GM06990 (cell line): Measurements from ENCODE around the gene SYT1.

ENCODE experiments used
- DNase-seq: peaks from one replicate; pipeline ENCODE4 v3.0.0-alpha.2; 2011; ENCODE audit not compliant: insufficient read length; ENCODE audit errors: extremely low read depth
- H3K27me3 ChIP-seq: replicated peaks from 2 replicates; pipeline ENCODE4 v1.6.0; 2011; ENCODE audit warnings: low read length; ENCODE audit not compliant: control insufficient read depth, insufficient read depth
- H3K36me3 ChIP-seq: 2 replicates; pipeline ENCODE4 v1.5.1; 2011; ENCODE audit warnings: low read length; ENCODE audit not compliant: control insufficient read depth, insufficient read depth
- H3K4me3 ChIP-seq: replicated peaks from 2 replicates; pipeline ENCODE4 v1.5.1; 2011; ENCODE audit warnings: low read depth, mild to moderate bottlenecking, control low read depth, low read length
- CTCF ChIP-seq: IDR thresholded peaks from 2 replicates; pipeline ENCODE4 v1.5.1; 2011; ENCODE audit warnings: low read length, control low read depth, mild to moderate bottlenecking, inconsistent platforms; ENCODE audit not compliant: insufficient read depth, poor library complexity, severe bottlenecking

Gene SYT1

GRCh38 chr12:78853231-78853630, 11.3 kb upstream of the SYT1 start:
- Histone ChIP-seq H3K4me3 (no peak overlapping the region), H3K27me3 (no peaks in the 10 kb centered on the region), H3K36me3 (no peaks in the 10 kb centered on the region)
- DNase-seq: no peak
- no peak for TF ChIP-seq CTCF

GRCh38 chr12:78863482-78864402, 832 bp upstream of the SYT1 start:
- TF ChIP-seq CTCF: no peak

GRCh38 chr12:78864870-78865463, 393 bp downstream of the SYT1 start:
- Histone ChIP-seq H3K4me3 (peak overlapping the region; percentile 16), H3K36me3 (no peaks in the 10 kb centered on the region), H3K27me3 (no peaks in the 10 kb centered on the region; the same call in 1 of the 2 replicates)
- TF ChIP-seq CTCF: no peak
- DNase-seq: peak; percentile 8

More at GRCh38 chr12:78863482-78864402, 832 bp upstream of the SYT1 start:
- Histone ChIP-seq H3K27me3 (no peaks in the 10 kb centered on the region; the same call in 1 of the 2 replicates), H3K36me3 (no peaks in the 10 kb centered on the region), H3K4me3 (peak overlapping the region; percentile 48)
- DNase-seq: peak; percentile 30

GRCh38 chr12:78865516-78865915, 942 bp downstream of the SYT1 start:
- Histone ChIP-seq H3K4me3 (no peak overlapping the region), H3K27me3 (no peaks in the 10 kb centered on the region; the same call in 1 of the 2 replicates), H3K36me3 (no peaks in the 10 kb centered on the region)
- DNase-seq: no peak
- no peak for TF ChIP-seq CTCF

GRCh38 chr12:78866518-78866917, 1.9 kb downstream of the SYT1 start:
- no peak for DNase-seq

More at GRCh38 chr12:78866518-78866917, 1.9 kb downstream of the SYT1 start:
- no peak for TF ChIP-seq CTCF
- H3K27me3 ChIP-seq: no peaks in the 10 kb centered on the region; the same call in 1 of the 2 replicates
- no peak overlapping the region for H3K4me3 ChIP-seq
- H3K36me3 ChIP-seq: no peaks in the 10 kb centered on the region
